CD4-positive, alpha-beta T cell treated with Interleukin-6 at 100 ng/mL for 8 hours (primary cell): ENCODE data around the gene NDUFA5.
A peak's percentile ranks its signal among the peaks of the same experiment; 100 is the strongest.

ENCODE experiments used
- DNase-seq: peaks from one replicate; pipeline ENCODE4 v3.0.0-alpha.2; 2020; ENCODE audit warnings: mixed read lengths, low spot score

The NDUFA5 gene

GRCh38 chr7:123502201-123502600, 55.4 kb downstream of the NDUFA5 start:
- DNase-seq = no peak

GRCh38 chr7:123500878-123501489, 56.6 kb downstream of the NDUFA5 start:
- no peak for DNase-seq

GRCh38 chr7:123499211-123499970, 58.2 kb downstream of the NDUFA5 start:
- DNase-seq = no peak

- no peak for DNase-seq
Observed at GRCh38 chr7:123498601-123499000, 59.0 kb downstream of the NDUFA5 start.

DNA sequence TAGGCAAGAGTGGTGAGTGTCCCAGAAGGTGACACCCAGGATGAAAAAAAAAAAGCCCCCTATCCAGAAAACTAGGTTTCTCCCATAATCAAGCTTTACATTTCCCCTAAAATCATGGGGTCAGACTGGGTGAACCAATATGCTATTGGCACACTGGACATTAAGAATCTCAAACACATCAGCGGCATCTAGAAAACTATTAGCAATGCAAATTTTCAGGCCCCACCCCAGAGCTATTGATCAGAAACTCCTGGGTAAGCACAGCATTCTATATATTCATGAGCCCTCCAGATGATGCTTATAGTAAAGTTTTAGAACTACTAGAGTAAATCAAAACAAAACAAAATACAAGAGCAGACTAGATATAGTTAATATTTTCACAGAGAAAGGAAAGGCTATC, 59.6 kb downstream of the NDUFA5 start:
- DNase-seq = no peak

GRCh38 chr7:123494193-123494796, 63.3 kb downstream of the NDUFA5 start:
- peak; percentile 35 for DNase-seq

DNA sequence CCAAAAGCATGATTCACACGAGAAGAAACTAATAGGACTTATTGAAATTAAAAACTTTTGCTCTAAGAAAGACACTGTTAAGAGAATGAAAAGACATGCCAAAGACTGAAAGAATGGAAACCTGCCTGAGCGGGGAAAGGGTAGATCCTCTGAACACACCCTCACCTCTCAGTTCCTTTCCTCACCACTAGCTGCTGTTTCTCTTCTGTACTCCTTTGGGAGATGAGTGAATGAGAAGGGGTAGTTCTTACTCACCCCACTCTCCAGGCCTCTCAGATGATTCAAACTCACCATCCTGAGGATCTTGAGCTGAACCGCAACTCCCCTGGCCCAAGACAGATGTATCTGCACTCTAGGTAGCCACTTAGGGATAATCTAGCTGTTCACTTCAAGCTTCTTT, 65.1 kb downstream of the NDUFA5 start:
- DNase-seq = no peak
